ENCODE data around the gene LRRFIP1. TPM values are rescaled to one million over a fixed set of nuclear protein-coding genes. Genes with fewer than 3 reads are reported as not detected.
A peak's percentile ranks its signal among the peaks of the same experiment; 100 is the strongest.
"Not testable (repeated sequence)": the region's sequence is repeated elsewhere in the genome, so short reads cannot be mapped to it uniquely, and the experiment has no call there.

LRRFIP1 gene
- total RNA-seq, 1 donor from 2014 or later, result 88.5 TPM

DNA sequence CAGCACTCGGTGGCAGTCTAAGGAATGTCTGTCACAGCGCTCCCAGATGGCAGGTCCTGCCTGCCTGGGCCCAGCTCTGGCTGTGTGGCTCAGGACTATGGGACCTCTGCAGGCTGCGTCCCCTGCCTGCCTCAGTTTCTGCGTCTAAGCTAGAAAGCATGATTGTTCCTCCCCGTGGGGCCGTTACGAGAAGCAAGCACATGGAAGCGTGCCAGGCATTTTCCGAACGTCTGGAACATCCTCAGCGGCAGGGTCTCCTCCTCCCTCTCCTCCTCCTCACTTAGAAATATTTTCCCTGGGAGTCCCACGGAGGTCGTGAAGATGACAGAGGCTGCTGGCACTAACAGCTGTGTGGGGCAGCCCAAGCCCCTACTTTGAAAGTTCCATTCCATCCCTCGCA, 43.3 kb downstream of the LRRFIP1 start:
- DNase-seq, result peak; percentile 67
- intact Hi-C loops (cut with DNase I), result loop anchor here (10.0 kb wide), 1 partner anchor 86 kb away; no protein-coding TSS in a partner anchor
- no peak for ATAC-seq (ENCODE audit: poor library complexity)

DNA sequence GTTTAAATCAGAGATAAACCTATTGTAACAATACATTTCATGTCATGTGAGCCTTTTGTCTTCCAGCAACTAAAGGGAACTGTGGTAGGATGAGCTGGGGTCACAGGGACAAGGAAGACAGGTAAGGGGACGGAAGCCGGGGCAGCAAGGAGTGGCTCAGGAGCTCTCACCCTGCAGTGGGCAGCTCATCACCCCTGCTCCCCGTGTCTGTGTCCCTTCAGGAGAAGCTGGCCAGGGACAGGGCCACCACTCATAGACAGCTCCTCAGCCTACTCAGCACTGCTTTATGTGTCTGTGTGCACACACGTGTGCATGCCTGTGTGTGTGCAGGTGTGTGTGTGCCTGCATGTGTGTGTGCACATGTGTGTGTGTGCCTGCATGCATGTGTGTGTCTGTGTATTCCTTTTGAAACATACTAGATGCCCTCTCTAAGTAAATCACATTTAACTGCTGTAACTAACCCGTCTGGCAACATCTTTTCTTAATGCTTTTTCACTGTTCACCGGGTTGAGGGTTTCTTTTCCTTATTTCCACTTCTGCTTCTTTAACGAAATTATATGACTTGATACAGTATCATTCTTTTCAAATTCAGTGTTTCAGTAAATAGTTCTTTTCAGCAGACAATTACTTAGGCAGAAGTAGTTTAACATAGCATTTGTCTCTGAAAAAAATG, 44.2 kb downstream of the LRRFIP1 start:
- no peak for DNase-seq
- ATAC-seq (ENCODE audit: poor library complexity), result no peak
- intact Hi-C loops (cut with DNase I), result loop anchor here (2.0 to 10.0 kb wide), 2 partner anchors 73 to 87 kb away; no protein-coding TSS in a partner anchor

DNA sequence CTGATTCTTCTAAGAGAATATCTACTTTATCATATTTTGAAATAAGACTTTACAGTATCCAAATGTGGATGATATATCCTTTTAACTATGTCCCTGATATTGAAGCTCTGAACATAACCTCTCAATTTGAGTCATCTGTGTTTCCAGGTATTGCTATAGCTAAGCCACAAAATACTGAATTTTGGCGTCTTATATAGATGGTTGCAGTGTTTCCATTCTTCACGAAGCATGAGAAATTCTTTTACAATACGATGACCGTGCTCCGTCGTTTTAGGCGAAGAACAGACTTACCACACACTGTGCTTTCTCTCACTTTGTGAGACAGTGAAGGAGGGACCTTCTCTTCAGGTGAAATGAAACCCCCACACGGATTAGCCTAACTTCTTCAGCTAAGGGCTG, 45.3 kb downstream of the LRRFIP1 start:
- DNase-seq, result no peak
- intact Hi-C loops (cut with DNase I), result loop anchor here (2.0 to 10.0 kb wide), 2 partner anchors 72 to 88 kb away; no protein-coding TSS in a partner anchor
- no peak for ATAC-seq (ENCODE audit: poor library complexity)

DNA sequence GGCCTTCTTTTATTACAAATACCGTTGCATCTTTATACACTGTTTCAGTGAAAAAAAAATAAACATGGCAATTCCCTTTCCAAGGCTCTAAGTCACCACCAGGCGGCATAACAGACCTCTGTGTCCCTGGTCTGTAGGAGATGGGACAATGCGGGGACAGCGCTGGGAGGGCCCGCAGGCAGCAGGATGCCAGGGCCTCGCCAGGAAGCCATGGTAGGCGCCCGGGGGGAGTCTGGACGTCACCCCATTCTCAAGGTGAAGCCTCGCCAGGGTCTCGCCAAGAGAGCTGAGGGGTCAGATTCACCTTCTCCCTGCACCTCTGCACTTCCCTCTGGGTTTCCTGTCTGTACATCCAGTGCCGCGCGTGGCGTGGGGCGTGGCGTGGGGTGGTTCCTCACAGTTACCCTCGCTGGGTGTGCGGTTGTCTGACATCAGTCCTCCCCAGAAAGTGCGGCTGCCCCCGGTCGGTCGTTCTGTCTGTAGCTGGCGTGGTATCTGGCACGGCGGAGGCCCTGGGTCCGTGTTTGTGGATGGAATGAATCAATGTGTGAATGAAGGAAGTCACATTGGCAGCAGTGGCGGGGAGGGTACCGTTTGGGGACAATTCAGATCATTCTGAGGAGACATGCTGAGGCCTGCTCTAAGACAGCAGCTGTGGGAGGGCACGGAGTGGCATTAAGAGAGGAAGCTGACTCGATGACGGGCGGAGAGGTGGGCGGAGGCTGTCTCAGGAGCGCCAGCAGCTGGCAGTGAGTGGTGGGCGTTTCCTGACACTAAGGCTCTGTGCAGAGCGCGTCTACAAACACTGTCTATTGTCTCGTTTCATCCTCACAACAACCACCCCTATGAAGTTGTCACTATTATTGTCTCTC, 46.0 kb downstream of the LRRFIP1 start:
- peak; percentile 45 for ATAC-seq (ENCODE audit: poor library complexity)
- intact Hi-C loops (cut with DNase I), result loop anchor here (2.0 to 10.0 kb wide), 2 partner anchors 71 to 89 kb away; no protein-coding TSS in a partner anchor
- DNase-seq, result peak; percentile 83

DNA sequence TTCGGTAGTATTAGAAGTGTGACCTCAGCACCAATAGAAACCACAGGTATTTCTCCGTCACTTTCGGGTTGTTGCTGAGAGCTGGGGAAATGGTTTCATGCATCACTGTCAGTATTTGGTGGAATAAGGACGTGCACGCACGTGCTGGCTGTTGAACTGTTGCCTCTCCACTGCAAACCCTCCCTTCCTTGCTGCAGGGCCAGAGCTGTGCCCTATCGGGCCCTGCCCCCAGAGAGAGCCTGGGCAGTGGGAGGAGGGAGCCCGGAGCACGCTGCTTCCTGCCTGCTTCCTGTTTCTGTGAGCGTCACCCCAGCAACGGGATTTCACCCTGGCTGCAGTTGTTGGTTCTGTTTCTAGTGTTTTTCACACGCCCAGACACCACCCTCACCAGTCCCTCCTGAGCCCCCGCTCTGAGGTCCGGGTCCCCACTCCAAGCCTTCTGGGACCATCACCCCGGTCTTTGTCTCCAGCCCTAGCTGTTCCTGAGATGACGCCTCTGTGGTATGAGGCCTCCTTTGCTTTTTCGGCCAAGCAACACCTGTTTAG, 47.4 kb downstream of the LRRFIP1 start:
- peak; percentile 83 for ATAC-seq (ENCODE audit: poor library complexity)
- intact Hi-C loops (cut with DNase I), result loop anchor here (10.0 kb wide), 1 partner anchor 90 kb away; no protein-coding TSS in a partner anchor

DNA sequence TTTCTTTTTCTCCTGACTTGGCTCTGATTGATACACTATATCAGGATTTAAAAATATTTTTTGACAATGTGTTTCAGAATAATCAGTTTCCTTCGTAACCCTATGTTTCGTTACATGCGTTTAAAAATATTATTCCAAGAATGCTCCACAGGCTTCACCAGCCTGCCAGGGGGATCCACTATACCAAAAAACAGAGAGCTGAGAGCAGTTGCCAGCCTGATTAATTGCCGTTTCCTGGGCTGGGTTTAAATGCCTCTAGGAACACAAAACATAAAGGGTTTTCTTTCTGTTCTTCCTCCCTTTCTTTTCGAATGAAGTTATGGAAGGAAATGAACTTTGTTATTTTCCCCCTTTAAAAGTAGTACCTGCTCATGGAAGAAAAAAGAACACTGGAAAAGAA, 47.9 kb downstream of the LRRFIP1 start:
- ATAC-seq (ENCODE audit: poor library complexity) (no peak), DNase-seq (no peak)
- intact Hi-C loops (cut with DNase I), result loop anchor here (10.0 kb wide), 1 partner anchor 91 kb away; no protein-coding TSS in a partner anchor

More for the DNA sequence above, 47.4 kb downstream of the LRRFIP1 start:
- peak; percentile 93 for DNase-seq

DNA sequence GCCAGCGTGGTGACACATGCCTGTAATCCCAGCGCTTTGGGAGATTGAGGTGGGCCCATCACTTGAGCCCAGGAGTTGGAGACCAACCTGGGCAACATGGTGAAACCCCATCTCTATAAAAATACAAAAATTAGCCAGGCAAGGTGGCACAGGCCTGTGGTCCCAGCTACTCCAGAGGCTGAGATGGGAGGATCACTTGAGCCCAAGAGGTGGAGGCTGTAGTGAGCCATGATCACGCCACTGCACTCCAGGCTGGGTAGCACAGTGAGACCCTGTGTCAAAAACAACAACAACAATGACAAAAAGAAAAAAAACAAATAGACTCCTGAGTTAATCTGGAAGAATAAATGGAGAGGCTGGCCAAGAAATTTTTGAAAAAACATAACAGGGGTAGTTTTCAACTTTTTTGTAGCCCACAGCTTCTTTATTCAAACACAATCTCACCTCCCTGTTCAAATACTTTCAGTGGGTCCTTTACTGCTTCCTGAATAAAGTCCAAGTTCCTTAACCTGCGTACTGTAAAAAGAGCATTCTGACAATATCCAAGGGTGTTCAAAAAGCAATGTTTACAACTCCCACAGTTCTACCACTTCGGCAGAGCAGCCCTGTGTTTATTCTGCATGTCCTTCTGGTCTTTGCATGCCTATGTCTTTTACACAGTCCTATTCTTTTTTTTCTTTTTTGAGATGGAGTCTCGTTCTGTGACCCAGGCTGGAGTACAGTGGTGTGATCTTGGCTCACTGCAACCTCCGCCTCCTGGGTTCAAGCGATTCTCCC, 53.5 kb downstream of the LRRFIP1 start:
- DNase-seq (no peak), ATAC-seq (ENCODE audit: poor library complexity) (no peak)
- intact Hi-C loops (cut with DNase I), result no loop called here

DNA sequence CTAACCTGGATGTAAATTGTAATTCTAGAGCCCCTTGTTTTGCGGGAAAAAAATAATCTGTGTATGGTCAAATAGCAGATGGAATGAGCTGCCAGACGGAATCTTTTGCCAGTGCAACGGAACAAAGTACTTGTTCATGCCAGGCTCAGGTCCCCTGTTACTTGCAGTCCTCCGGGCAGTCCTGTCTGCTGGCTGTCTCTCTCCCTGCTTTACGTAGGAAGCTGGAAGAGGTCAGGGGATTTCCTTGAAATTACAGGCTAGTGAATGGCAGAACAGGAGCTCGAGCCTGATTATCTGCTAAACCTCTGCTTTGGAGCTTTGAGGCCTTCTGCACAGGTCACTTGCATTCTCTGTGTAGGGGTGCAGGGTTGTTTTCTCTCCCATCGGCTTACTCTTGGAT, 54.8 kb downstream of the LRRFIP1 start:
- intact Hi-C loops (cut with DNase I), result no loop called here
- ATAC-seq (ENCODE audit: poor library complexity), result no peak
- no peak for DNase-seq

DNA sequence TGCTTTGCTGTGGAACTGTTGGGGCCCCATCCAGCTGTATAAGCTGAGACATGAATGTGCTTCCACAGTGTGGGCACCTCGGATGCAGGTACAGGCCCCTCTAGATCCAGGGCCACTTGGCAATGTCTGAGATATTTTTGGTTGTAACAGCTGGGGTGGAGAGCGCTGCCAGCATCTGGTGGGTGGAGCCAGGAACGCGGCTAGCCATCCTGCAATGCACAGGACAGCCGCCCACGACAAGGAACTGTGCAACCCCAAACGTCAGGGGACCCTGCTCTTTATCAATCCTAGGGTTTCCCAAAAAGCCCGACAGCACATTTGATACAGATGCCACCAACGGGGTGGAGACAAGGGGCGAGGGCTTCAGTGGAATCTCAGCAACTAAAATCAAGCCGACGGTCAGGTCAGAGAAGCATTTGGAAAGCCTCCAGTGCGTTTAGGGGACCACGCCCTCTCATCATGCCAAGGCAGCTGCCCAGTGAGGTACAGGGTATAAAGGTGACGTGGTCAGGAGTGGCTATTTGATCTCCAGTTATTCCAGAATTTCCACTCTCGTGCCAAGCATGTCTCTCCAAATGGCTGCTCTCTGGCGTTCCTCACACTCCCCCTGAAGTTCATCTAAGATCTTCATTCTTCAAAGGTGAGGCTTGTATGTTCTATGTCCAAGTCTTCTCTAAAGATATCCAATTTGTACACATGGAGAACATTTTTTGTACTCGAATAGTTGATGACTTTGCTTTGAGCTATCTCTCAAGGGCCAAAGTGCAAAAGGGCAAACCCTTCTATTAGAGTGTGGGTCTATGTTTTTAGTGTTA, 55.7 kb downstream of the LRRFIP1 start:
- ATAC-seq (ENCODE audit: poor library complexity) (peak; percentile 47), DNase-seq (no peak)

DNA sequence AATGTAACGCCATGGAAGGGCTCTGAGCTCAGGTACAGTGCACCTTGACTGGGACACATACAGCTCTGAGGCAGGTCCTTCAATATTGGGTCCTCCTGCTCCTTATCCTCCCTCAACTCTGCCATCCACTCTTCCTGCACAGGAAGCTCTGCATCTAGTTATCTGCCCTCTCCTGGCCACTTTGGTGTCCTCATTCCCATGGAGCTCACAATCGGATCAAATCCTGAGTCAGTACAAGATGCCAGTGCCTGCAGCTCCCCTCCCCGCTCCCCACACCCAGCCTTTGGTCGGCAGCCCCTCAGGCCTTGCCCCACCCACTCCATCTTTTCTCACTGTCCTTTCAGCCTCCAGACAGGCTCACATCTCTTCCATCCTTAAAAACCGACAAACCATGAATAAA, 58.0 kb downstream of the LRRFIP1 start:
- ATAC-seq (ENCODE audit: poor library complexity), result no peak
- intact Hi-C loops (cut with DNase I), result no loop called here
- no peak for DNase-seq

More for the DNA sequence above, 55.7 kb downstream of the LRRFIP1 start:
- intact Hi-C loops (cut with DNase I), result no loop called here

DNA sequence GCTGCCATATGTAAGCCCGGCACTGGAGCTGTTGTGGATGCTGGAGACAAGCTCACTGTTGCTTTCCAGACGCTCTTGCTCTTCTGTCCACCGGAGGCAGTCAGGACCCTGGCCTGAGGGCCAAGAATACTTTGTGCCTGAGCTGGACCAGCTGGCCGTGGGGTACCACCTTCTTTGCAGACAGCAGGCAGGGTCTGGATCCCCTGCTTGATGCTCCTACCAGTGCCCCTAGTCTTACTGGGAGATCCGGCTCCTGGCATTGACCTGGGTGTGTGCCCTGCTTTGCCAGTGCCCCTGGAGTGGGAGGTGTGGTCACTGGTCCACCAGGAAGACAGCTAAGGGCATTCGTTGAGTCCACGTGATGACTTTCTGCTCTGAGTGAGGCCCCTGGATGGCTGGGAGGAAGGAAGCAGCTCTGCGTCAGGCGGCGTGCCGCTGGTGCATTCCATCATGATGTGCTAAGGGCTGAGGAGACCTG, 59.3 kb downstream of the LRRFIP1 start:
- intact Hi-C loops (cut with DNase I), result no loop called here
- no peak for DNase-seq
- no peak for ATAC-seq (ENCODE audit: poor library complexity)

DNA sequence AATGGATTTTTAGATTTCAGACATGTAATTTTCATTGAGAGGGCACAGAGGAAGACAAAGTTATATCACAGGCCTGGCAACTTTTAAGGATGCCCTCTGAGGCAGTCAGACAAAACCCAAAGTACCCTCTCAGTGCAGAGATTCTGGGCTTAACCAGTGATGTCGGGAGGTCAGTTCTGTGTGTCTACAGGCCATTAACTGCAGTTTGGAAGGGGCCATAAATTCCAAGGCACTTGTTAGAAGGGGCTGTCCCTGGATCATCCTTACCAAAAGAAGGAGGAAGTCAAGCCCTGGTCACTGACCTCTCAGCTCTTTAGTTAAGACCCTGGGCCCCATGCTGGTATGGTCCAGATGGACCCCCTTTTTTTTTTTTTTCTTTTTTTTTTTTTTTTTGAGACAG, 60.7 kb downstream of the LRRFIP1 start:
- DNase-seq (no peak), ATAC-seq (ENCODE audit: poor library complexity) (no peak)
- intact Hi-C loops (cut with DNase I), result no loop called here

DNA sequence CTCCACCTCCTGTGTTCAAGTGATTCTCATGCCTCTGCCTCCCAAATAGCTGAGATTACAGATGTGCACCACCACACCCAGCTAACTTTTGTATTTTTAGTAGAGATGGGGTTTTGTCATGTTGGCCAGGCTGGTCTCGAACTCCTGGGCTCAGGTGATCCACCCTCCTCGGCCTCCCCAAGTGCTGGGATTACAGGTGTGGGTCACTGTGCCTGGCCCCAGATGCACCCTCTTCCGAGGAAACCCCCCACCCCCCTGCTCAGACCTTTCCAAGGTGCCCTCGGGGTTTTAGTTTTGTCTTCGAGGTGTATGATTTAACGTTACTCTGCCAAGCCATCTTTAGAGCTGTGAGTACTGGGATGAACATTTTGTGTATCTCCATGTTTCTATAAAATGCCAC, 61.2 kb downstream of the LRRFIP1 start:
- DNase-seq; intact Hi-C loops (cut with DNase I); ATAC-seq (ENCODE audit: poor library complexity): not testable (repeated sequence)

DNA sequence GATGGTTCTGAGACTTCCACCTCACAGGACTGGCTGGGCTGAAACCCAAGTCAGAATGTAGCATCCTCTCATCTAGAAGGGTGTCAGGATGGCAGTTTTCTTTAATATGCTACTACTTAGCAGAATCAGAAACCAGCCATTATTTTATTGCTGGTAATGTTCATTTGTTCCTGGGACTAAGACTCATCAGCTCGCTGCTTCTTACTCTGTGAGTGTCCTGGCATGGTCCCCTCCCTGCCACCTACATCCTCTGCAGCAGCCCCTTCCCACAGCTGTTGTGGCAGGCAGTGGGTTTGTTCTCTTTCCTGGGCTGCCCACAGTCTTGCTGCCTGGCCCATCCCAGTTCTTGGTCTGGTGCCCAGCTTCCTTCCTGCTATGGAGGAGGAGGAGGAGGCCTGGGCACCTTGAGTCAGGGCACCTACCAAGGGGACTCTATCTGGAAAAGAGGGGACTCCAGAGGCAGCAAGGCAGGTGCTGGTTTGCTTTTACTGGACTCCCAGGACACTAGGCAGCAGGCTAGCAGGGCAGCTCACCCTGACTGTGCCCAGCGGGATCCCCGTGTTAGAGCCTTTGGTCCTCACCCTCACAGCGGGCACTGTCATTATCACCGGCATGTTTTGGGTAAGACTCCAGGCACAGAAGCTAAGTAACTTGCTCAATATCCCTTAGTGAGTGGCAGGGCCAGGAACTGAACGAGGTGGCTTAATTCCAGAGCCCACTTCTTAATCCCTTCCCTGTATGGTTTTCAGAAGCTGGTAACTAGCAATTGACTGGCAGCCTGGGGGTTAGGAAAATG, 62.1 kb downstream of the LRRFIP1 start:
- peak; percentile 73 for DNase-seq
- intact Hi-C loops (cut with DNase I), result no loop called here
- no peak for ATAC-seq (ENCODE audit: poor library complexity)

DNA sequence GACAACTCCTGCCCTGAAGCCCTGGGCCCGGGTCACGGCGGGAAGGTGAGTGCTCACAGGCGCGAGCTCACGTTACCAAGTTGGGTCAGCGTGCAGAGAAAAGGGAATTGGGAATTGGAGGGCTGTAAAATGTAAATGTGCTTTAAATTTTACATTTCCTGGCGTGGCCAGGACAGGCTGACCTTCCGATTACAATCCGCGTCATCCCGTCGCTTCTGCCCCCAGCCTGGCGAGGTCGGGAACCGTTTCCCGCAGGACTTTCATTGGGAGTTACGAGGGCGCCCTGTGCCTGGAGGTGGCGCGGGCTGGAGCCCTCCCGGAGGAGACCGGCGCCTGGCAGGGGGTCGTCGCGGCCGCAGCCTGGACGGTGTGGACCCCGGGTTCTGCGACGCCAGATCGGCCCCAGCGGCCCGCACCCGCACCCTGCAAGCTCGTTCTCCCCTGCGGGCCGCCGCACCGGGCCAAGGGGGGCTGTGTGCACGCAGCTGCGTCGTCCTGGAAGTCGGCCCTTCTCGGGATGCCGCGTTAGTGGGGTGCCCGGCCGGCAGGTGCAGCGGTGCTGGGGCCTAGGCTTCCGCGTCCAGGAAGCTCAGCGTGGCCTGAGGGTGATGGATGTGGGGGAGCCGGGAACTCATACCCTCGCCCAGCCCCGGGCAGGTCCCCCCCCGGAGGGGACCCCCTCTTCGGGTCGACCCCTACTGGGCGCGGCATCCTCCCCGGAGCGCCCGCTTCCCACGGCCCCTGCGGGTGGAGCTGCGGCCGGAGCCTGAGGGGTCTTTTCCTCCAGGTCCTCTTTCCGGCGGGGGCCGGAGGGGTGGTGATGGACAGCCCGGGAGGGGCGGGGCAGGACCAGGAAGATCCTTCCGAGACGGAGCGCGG, 63.9 kb downstream of the LRRFIP1 start:
- intact Hi-C loops (cut with DNase I), result no loop called here
- ATAC-seq (ENCODE audit: poor library complexity), result peak; percentile 2
- no peak for DNase-seq

All from Right ventricle myocardium superior (tissue), 1 donor.